T-helper 9 cell (primary cell): Measurements from ENCODE around the gene SPSB1.
A peak's percentile ranks its signal among the peaks of the same experiment; 100 is the strongest.

ENCODE experiments used
- DNase-seq: peaks from one replicate; pipeline ENCODE4 v3.0.0-alpha.2; 2020
- total RNA-seq, 2 donors: gene quantifications; one replicate each; lab custom pipeline; 2026; lab: John Stamatoyannopoulos, UW

SPSB1 gene
- total RNA-seq, result 3.4 to 14.3 reads per million in 2 donors

GRCh38 chr1:9292361-9293240 is at the start of gene SPSB1:
Gene SPSB1, plus strand, starts transcription at chr1:9292894. Its CDS starts 62,998 bp downstream, at chr1:9355892.
- DNase-seq, result peak; percentile 53

- DNase-seq, result no peak
Measured at GRCh38 chr1:9243066-9243739, 49.5 kb upstream of the SPSB1 start.

GRCh38 chr1:9244501-9245229 is 48.0 kb upstream of the SPSB1 start:
- no peak for DNase-seq

- no peak for DNase-seq
Measured at GRCh38 chr1:9245230-9245619, 47.5 kb upstream of the SPSB1 start.

- no peak for DNase-seq
Measured at GRCh38 chr1:9245661-9246060, 47.0 kb upstream of the SPSB1 start.

- no peak for DNase-seq
Measured at GRCh38 chr1:9246215-9246614, 46.5 kb upstream of the SPSB1 start.

GRCh38 chr1:9246841-9247785 is 45.6 kb upstream of the SPSB1 start:
- DNase-seq, result no peak

GRCh38 chr1:9247894-9248293 is 44.8 kb upstream of the SPSB1 start:
- no peak for DNase-seq

- no peak for DNase-seq
Measured at GRCh38 chr1:9248341-9249262, 44.1 kb upstream of the SPSB1 start.

- DNase-seq, result no peak
Measured at GRCh38 chr1:9249263-9249533, 43.5 kb upstream of the SPSB1 start.

- no peak for DNase-seq
Measured at GRCh38 chr1:9249534-9250410, 42.9 kb upstream of the SPSB1 start.

GRCh38 chr1:9250411-9251381 is 42.0 kb upstream of the SPSB1 start:
- DNase-seq, result no peak

- no peak for DNase-seq
Measured at GRCh38 chr1:9251501-9251900, 41.2 kb upstream of the SPSB1 start.

- no peak for DNase-seq
Measured at GRCh38 chr1:9253004-9253403, 39.7 kb upstream of the SPSB1 start.

GRCh38 chr1:9253453-9254105 is 39.1 kb upstream of the SPSB1 start:
- no peak for DNase-seq

GRCh38 chr1:9256332-9256731 is 36.4 kb upstream of the SPSB1 start:
- no peak for DNase-seq

GRCh38 chr1:9257851-9258250 is 34.8 kb upstream of the SPSB1 start:
- no peak for DNase-seq

- DNase-seq, result no peak
Measured at GRCh38 chr1:9258629-9259028, 34.1 kb upstream of the SPSB1 start.
